ENCODE data around the gene ZNF805.
"Not testable (repeated sequence)": the region's sequence is repeated elsewhere in the genome, so short reads cannot be mapped to it uniquely, and the experiment has no call there.

Gene ZNF805

DNA sequence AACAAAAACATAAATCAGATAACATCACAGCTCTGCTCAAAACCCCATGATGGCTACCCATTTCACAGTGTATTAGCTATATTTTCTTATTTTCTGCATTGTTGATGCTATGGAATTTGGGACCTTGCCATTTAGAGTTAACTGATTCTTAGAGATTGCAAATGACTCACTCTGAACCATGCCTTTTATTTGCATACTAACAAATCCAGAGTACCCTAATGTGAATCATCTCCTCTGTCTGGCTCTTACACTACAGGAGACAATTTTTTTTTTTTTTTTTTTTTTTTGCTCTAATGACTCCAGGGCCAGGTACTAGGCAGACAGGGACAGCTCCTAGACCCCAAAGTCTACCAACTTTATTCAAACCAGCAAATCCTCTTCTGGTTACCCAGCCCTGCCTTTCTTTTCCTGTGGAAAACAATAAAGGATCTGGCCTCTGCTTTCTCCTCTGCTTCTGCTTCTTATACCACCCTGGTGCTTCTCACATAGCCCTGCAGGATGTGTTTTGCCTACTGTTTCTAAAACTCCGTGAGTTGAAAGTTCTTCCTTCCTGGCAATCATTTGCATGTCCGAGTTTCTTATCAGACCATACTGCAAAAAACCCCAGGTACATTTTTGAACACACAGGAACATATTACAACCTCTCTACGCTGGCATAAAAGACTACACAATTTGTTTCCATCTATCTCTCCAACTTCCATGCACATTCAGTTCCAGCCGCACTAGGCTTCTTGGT is 29.3 kb downstream of the ZNF805 start:
- DNase-seq, result no peak

DNA sequence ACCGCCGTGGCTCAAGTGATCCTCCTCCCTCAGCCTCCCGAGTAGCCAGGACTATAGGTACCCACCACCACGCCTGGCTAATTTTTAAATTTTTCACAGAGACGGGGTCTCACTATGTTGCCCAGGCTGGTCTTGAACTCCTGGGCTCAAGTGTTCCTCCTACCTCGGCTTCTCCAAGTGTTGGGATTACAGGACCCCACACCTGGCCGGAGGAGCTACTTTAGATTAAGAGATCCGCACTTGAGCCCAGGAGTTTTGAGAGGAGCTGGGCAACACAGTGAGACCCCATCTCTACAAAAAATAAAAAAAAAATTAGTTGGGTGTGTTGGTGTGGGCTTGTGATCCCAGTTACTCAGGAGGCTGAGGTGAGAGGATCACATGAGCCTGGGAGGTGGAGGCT is 30.8 kb downstream of the ZNF805 start:
- DNase-seq, result no peak

GRCh38 chr19:57273014-57273413 is 32.6 kb downstream of the ZNF805 start:
- DNase-seq, result no peak

GRCh38 chr19:57276430-57276829 is 36.0 kb downstream of the ZNF805 start:
- no peak for DNase-seq

GRCh38 chr19:57278481-57278880 is 38.0 kb downstream of the ZNF805 start:
- not testable (repeated sequence) for DNase-seq

GRCh38 chr19:57279418-57280164 is 39.2 kb downstream of the ZNF805 start:
- DNase-seq, result peak; percentile 68 to 86

- peak; percentile 95 to 96 for DNase-seq
These were observed 39.9 kb downstream of the ZNF805 start, which contains the start of gene ZNF460 for GRCh38 chr19:57280165-57280961. TSS of gene ZNF460 (plus strand) at chr19:57280485. CDS start at chr19:57280807, 322 bp downstream.

- peak in 1 of 2 experiments; percentile 6 for DNase-seq
These were observed 40.5 kb downstream of the ZNF805 start for GRCh38 chr19:57280962-57281400.

- no peak for DNase-seq
These were observed 41.7 kb downstream of the ZNF805 start for GRCh38 chr19:57282011-57282643.

GRCh38 chr19:57288373-57288772 is 47.9 kb downstream of the ZNF805 start:
- DNase-seq, result no peak

DNA sequence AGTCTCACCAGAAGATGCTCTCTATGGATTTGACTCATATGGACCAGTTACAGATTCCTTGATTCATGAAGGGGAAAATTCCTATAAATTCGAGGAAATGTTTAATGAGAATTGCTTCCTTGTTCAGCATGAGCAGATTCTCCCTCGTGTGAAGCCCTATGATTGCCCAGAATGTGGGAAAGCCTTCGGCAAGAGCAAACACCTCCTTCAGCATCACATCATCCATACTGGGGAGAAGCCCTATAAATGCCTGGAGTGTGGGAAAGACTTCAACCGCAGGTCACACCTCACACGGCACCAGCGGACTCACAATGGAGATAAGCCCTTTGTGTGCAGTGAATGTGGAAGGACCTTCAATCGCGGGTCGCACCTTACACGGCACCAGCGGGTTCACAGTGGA is 50.5 kb downstream of the ZNF805 start:
- DNase-seq, result no peak

- DNase-seq, result no peak
These were observed 52.1 kb downstream of the ZNF805 start for GRCh38 chr19:57292547-57292946.

DNA sequence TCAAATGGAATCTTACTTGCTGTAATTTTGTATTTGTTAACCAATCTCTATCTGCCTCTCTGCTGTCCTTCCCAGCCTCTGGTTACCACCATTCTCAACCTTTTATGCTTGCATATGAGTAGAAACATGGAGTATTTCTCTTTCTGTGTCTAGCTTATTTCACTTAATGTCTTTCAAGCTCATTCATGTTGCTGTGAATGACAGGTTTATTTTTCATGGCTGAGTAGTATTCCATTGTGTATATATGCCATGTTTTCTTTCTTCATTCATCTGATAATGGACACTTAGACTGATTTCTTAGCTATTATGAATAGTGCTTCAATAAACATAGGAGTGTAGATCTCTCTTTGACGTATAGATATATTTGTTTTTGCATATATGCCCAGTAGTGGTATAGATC is 53.3 kb downstream of the ZNF805 start:
- no peak for DNase-seq

DNA sequence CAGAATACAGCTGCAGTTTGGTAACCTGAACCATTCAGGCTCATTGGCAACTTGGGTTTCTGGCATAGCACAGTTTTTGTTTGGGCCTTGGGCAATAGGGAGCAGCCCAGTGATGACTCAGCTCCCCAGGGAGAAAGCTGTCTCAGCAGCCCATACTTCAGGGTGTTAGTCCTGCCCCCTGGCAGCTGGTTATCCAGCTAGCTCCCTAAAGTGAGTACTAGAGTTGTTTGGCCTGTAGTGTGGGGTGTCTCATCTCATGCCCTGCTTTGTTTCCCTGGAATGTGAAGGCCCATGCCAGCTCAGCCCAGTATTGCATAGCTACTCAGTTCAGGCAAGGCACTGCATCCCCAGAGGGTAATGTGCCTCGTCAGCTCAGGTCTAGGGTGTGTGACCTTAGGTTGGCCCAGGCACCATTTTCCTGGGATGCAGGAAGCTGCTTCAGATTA is 61.6 kb downstream of the ZNF805 start:
- no peak for DNase-seq

- no peak for DNase-seq
These were observed 62.4 kb downstream of the ZNF805 start for GRCh38 chr19:57302727-57303401.

Measured in stimulated activated CD4-positive, alpha-beta T cell treated with anti-CD3 and anti-CD28 coated beads, Interleukin-4, amount 100 ng/mL, for 4 hours (primary cell).